OCI-M2 (cell line): Measurements from ENCODE around the gene EAPP.
"Not testable (repeated sequence)": the region's sequence is repeated elsewhere in the genome, so short reads cannot be mapped to it uniquely, and the experiment has no call there.

Source experiments
- DNase-seq: peaks from one replicate; lab custom pipeline; 2025; ENCODE audit not compliant: unreplicated experiment; lab: John Stamatoyannopoulos, UW

EAPP gene

DNA sequence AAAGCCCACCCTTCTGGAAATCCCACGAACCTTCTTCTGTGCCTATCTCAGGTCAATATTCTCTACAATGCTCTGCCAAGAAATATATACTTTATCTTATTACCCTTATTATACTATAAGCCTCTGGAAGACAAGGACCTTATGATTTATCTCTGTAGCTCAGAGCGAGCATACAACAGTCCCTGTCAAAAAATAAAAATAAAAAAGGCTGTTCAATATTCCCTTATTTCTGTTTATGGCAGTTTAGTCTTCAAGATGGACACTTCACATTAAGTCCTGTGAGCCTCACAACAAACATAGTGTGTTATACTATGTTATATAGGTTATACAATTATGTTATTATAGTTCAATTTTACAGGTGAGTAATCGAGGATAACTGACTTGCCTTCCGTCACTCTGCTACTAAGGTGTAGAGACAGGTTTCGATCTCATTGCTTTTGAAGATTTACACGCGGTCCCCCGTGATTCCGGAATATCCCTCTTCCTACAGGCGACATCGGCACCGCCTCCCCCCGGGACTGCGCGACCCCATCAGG is 562 bp downstream of the EAPP start:
- no peak for DNase-seq

DNA sequence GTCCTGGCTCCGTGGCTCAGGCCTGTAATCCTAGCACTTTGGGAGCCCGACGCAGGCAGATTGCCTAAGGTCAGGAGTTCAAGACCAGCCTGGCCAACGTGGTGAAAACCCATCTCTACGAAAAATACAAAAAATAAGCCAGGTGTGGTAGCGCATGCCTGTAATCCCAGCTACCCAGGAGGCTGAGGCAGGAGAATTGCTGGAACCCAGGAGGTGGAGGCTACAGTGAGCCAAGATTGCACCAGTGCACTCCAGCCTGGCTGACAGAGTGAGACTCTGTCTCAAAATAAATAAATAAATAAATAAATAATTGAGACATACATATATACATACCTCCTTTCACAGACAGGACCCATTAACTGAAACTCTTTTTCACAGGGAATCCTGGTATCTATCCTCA is 1.4 kb downstream of the EAPP start:
- not testable (repeated sequence) for DNase-seq

DNA sequence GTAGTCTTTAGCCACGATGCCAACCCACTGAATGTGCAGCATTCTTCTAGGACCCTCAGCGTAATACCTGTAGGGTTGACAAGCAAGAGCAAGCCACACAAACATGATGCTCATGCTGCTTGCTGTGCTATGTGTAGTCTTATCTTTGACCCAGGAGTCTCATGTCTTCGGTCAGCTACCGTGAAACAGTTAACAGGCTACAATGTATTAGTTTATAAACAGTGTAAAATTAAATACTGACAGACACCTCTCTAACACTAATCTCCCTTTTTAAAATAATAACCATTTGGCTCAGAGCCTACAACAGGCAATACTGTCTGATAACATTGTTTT is 1.9 kb downstream of the EAPP start:
- no peak for DNase-seq

DNA sequence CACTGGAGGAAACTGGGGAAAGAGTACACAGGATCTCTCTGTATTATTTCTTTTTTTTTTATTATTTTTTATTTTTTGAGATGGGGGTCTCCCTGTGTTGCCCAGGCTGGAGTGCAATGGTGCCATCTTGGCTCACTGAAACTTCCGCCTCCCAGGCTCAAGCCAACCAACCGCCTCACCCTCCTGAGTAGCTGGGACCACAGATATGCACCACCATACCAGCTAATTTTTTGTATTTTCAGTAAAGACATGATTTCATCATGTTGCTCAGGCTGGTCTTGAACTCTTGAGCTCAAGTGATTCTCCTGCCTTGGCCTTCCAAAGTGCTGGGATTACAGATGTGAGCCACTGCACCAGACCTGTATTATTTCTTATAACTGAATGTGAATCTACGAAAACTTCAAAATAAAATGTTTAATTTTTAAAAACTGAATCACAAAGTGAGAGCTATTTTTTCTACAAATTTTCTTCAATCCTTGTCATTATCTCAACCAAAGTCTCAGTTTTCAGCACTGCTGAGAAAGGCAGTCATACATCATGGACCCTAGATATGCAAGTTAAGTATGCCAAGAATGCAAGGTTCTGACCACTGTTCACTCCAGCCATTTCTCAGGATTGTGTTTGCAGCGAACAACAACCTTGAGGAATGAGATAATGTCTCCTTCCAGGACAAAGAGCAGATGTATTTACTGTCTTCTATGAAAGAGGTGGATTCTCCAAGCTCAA is 2.4 kb downstream of the EAPP start:
- no peak for DNase-seq

DNA sequence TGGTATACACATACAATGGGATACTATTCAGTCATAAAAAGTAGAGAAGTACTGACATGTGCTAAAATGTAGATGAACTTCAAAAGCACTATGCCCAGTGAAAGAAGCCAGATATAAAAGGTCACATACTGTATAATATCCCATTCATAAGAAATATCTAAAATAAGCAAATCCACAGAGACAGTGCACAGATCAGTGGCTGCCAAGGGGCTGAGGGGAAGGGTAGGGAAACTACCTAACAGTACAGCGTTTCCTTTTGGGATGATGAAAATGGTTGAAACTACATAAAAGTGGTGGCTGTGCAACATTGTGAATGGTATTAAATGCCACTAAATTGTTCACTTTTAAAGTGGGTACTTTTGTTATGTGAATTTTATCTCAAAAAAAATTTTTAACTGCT is 11.9 kb downstream of the EAPP start:
- DNase-seq = no peak

DNA sequence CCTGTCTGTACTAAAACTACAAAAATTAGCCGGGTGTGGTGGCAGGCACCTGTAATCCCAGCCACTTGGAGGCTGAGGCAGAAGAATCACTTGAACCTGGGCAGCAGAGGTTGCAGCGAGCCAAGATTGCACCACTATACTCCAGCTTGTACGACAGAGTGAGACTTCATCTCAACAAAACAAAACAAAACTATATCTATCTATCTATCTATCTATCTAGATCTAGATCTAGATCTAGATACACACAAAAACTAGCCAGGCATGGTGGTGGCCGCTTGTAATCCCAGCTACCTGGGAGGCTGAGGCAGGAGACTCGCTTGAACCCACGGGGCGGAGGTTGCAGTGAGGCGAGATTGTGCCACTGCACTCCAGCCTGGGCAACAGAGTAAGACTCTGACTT is 15.3 kb downstream of the EAPP start:
- DNase-seq = not testable (repeated sequence)

DNA sequence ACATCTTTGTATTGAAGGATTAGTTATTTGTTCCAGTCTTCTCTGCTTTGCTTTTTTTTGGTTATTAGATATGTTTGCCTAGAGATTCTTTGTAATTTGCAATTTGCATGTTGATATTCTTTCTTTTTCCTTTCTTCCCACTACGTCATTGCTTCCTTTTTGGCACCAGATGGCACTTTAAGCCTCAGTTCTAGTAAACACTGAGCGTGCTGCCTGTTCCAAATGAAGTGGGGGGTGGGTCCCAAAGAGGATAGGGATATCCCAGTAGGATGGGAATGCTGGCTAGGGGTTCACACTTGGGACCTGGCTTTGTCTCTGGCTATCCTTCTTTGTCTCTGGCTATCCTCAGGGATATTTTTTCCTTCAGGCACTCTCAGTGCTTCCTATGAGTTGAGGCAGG is 17.0 kb downstream of the EAPP start:
- no peak for DNase-seq

DNA sequence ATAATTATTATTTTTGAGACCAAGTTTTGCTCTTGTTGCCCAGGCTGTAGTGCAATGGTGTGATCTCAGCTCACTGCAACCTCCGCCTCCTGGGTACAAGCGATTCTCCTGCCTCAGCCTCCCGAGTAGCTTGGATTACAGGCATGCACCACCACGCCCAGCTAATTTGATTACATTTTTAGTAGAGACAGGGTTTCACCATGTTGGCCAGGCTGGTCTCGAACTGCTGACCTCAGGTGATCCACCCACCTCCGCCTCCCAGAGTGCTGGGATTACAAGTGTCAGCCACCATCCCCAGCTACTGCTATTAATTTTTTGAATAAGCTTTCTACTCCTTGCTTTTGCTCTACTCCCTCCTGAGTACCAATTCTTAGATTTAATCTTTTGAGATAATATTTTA is 18.4 kb downstream of the EAPP start:
- not testable (repeated sequence) for DNase-seq

DNA sequence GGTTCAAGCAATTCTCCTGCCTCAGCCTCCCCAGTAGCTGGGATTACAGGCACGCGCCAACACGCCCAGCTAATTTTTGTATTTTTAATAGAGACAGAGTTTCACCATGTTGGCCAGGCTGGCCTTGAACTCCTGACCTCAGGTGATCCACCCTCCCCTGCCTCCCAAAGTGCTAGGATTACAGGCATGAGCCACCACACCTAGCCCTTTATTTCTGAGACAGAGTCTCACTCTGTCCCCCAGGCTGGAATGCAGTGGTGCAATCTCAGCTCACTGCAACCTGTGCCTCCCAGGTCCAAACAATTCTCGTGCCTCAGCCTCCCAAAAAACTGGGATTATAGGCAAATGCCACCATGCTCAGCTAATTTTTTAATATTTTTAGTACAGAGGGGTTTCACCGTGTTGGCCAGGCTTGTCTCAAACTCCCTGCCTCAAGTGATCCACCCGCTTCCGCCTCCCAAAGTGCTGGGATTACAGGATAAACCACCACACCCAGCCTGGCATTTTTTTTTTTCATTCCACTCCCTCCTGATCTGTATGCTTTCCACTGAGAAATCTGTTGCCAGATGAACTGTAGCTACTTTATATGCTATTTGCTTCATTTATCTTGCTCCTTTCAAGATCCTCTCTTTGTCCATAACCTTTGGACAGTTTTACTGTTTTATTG is 19.1 kb downstream of the EAPP start:
- DNase-seq = not testable (repeated sequence)

DNA sequence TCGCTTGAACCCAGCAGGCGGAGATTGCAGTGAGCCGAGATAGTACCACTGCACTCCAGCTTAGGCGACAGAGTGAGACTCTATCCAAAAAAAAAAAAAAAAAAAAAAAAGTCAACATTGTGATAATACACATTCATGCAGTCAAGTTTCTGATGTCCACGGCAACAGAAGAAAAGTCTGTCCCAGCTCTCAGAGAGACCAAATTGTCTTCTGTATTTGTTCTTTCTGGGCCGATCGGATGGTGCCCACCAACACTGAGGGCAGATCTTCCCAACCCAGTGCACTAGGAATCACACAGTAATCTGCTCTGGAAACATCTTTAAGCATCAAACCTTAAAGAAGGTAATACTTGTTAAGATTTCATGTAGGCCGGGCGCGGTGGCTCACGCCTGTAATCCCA is 31.6 kb downstream of the EAPP start:
- no peak for DNase-seq

DNA sequence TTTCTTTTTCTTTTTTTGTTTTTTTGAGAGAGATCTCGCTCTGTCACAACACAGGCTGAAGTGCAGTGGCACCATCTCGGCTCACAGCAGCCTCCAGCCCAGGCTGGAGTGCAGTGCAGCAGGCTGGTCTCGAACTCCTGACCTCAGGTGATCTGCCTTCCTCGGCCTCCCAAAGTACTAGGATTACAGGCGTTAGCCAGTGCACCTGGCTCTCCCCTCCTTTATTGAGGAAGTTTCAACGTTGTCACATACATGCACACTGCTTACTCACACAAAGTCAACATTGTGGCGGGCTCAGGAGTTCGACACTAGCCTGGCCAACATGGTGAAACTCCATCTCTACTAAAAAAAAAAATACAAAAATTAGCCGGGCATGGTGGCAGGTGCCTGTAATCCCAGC is 32.0 kb downstream of the EAPP start:
- no peak for DNase-seq

DNA sequence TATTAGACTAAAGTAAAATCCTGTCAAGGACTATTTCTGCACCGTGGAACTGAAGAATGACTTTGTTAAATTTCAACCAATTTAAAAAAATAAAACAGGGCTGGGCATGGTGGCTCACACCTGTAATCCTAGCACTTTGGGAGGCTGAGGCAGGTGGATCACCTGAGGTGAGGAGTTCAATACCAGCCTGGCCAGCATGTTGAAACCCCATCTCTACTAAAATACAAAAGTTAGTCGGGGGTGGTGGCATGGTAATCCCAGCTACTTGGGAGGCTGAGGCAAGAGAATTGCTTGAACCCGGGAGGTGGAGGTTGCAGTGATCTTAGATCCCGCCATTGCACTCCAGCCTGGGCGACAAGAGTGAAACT is 34.4 kb downstream of the EAPP start:
- not testable (repeated sequence) for DNase-seq

DNA sequence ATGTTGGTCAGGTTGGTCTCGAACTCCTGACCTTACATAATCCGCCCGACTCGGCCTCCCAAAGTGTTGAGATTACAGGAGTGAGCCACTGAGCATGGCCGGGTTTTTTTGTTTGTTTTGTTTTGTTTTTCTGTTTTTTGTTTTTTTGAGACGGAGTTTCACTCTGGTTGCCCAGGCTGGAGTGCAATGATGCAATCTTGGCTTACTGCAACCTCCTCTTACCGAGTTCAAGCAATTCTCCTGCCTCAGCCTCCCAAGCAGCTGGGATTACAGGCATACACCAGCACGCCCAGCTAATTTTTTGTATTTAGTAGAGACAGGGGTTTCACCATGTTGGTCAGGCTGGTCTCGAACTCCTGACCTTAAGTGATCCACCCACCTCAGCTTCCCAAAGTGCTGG is 35.5 kb downstream of the EAPP start:
- not testable (repeated sequence) for DNase-seq

DNA sequence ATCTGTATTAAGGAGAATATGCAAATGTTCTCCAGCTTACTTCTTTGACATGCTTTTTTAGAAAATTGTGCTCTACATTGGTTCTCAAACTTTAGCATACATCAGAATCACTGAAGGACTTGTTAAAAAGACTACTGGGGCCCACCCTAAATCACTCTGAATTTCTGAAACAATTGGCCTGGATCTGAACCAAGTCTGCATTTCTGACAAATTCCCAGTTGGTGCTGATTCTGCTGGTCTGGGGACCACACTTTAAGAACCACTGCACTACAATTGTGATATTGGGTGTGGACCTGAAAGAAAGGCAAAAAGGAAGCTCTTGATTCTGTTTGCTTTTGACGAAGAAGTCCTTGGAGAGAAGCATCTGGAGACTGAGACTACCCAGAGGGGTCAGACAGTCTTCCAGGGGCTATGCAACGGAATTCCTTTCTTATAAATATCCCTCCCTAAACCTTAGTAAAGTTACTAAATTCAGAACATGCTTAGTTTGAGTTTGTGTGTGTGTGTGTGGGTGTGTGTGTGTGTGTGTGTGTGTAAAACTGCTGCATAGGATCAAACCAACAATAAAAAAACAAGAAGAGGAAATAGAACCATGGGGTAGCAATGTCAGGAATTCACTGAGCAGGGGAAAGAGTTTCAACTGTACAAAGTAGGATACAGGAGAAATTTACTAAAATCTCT is 36.8 kb downstream of the EAPP start:
- no peak for DNase-seq

DNA sequence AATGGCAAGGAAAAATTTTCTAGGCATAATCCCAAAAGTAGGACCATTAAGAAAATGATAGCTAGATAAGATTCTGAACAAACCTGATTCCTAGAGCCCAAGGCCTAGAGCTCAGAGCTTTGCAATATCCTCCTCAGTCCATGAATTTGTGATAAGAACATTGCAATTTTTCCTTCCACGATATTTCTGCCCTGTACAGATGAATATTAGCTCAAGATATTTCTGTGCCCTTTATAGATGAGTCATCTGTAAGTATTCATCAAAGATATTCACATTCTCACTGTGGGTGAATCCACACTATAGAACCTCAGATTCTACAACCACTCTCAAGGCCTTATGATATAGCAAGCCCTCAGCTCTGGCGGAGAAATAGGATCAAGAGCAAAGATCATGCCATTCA is 37.5 kb downstream of the EAPP start:
- DNase-seq = no peak

DNA sequence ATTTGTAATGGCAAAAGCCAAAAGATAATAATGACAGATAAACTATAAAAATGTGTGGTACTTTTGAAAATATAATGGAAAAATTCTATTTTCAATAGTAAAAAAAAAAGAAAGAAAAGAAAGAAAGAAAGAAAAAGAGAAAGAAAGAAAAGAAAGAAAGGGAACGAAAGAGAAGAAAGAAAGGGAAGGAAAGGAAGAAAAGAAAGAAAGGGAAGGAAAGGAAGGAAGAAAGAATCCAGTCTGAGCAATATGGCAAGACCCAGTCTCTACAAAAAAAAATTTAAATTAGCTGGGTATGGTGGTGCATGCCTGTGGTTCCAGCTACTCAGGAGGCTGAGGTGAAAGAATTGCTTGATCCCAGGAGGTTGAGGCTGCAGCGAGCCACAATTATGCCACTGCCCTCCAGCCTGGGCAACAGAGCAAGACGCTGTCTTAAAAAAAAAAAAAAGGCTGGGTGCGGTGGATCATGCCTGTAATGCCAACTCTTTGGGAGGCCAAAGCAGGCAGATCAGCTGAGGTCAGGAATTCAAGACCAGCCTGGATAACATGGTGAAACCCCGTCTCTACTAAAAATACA is 38.4 kb downstream of the EAPP start:
- DNase-seq = no peak

DNA sequence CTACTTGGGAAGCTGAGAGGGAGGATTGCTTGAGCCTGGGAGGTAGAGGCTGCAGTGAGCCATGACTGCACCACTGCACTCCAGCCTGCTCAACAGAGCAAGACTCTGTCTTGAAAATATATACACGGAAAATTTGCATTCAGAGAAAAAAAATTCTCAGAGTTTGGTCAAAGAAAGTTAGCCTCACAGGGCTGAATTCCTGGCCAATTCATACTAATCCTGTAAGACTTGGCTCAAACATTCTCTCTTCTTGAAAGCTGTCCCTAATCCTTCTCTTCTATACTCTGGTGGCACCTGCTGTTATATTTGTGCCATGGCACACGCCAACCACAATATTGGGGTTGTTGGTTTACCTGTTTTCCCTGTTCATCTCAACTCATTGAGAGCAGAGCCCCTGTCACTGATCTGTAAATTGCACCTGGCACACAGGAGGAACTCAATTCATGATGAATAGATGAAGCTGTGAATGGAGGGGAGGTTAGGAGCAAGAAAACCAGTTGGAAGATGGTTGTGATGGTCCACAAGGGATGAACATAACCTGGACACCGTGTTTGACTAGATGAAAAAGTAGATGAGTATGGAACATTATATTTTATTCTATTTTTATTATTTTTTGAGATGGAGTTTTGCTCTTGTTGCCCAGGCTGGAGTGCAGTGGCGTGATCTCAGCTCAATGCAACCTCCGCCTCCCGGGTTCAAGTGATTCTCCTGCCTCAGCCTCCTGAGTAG is 40.7 kb downstream of the EAPP start:
- DNase-seq = no peak

DNA sequence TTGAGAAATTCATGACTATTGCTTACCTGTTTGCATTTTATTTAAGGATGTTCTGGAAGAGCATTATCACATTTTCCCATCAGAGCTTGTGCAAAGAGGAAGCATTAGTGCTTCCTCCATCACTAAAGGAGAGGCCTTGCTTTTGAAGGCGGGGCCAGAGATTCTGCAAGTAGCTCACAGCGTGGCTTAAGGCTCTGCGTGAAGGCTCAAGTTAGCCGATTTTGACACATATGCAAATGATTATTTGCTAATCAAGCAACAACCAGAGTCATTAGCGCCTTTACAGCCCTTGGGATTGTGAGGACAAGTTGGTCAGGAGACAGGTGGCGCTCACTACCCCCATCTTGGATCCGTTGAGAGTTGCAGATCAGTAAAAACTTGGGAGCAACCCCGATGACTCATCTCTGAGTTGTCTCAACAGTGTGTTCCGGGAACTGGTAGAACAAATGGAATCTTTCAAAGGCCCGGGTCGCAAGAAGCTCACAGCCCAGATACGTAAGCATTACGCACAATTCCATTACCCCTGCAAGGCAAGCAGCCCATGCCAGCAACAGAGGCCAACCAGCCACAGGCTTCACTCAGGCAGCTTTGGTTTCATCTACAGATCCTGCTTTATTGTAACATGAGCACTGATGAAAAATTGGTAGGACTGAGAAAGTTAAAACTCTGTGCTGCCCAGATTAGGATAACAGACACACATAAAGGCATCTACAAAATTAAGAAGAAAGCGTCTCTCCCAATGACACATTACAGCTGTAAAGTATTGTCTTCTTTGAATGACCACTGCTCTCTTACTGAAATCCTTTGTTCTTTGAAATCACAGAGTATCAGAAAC is 42.6 kb downstream of the EAPP start:
- DNase-seq = no peak

DNA sequence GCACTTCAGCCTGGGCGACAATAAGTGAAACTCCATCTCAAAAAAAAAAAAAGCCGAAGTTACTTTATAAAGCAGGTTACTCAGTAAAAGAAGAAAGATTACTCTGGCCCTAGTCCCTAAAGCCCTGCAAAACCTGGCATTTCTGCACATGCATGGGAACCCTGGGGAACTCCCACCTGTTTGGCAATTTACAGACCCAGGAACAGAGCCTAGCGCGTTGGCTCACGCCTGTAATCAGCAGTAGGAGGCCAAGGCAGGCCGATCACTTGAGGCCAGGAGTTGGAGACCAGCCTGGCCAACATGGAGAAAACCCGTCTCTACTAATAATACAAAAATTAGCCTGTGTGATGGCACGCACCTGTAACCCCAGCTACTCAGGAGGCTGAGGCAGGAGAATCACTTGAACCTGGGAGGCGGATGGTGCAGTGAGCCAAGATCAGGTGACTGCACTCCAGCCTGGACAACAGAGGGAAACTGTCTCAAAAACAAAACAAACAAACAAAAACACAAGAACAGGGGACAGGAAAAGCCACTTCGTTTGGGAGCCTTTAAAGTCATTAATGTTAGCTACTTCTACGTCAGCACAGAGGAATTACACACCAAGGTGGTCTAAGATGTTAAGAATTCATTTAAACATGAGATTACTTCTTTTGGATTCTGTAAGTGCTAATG is 43.4 kb downstream of the EAPP start:
- no peak for DNase-seq

DNA sequence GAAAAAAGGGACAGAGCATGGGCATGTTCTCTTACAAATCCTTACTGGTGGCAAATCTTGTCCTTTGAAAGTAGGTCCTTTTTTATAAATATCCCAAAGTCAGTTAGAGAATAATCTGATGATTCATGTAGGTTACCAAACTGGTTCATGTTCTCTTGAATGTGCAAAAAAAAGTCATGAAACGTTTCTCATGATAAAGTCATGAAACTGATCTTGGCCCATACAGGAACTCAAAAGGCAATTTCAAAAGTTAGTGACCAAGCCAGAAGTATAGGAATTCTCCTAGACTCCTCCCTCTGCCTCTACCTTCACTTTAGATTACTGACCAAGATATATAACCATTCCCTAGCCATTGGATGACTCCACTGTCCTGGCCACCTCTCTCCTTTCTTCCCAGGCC is 50.2 kb downstream of the EAPP start:
- DNase-seq = no peak
